Measurements from ENCODE around the gene NANS. TPM values are rescaled to one million over a fixed set of nuclear protein-coding genes. Genes with fewer than 3 reads are reported as not detected.

Gene NANS
- total RNA-seq, 2 donors from 2014 or later, result 31.4 to 45.2 TPM

- intact Hi-C loops (cut with DNase I), result loop anchor here (5.0 to 10.0 kb wide), 2 partner anchors 50 to 108 kb away; partner anchors contain the start of gene ANP32B
- TF ChIP-seq POLR2A (IDR thresholded peaks at IDR 0.05) (no peak), CTCF (IDR thresholded peaks at IDR 0.05) (peak; percentile 69 to 80 (median 74))
- Histone ChIP-seq H3K27ac (no peak overlapping the region), H3K4me1 (peaks cover 6% of the 10 kb centered on the region), H3K9me3 (no peaks in the 10 kb centered on the region), H3K36me3 (replicated peaks in 1 of 2; ENCODE audit: insufficient read depth in 1 of 2, low read depth in 2 of 2) (no peaks in the 10 kb centered on the region), H3K27me3 (no peaks in the 10 kb centered on the region), H3K4me3 (no peak overlapping the region)
- peak; percentile 84 for ATAC-seq
- peak; percentile 85 to 89 (median 88) for DNase-seq
- WGBS, 2 donors, result 28 to 29% methylated on average over 18 to 20 of the region's 20 CpGs
Observed at GRCh38 chr9:98034593-98035546, 21.7 kb upstream of the NANS start.

- peak in 1 of 4 donors; percentile 11 for DNase-seq
- no peak for ATAC-seq
- no peaks in the 10 kb centered on the region for H3K36me3 ChIP-seq (replicated peaks in 1 of 2; ENCODE audit: insufficient read depth in 1 of 2, low read depth in 2 of 2)
- H3K27me3 ChIP-seq, result no peaks in the 10 kb centered on the region
- H3K27ac ChIP-seq, result no peak overlapping the region
- TF ChIP-seq CTCF (IDR thresholded peaks at IDR 0.05) (no peak), POLR2A (IDR thresholded peaks at IDR 0.05) (no peak)
- no peak overlapping the region for H3K4me3 ChIP-seq
- H3K4me1 ChIP-seq, result peaks cover 6% of the 10 kb centered on the region
- no peaks in the 10 kb centered on the region for H3K9me3 ChIP-seq
- intact Hi-C loops (cut with DNase I), result loop anchor here (10.0 kb wide), 1 partner anchor 53 kb away; the partner anchor contains the start of gene ANP32B
Observed at GRCh38 chr9:98037357-98037756, 19.2 kb upstream of the NANS start.

GRCh38 chr9:98038958-98039357, 17.6 kb upstream of the NANS start:
- WGBS, 2 donors, result 72 to 73% methylated on average over 7 to 8 of the region's 8 CpGs
- peaks cover 6% of the 10 kb centered on the region for H3K4me1 ChIP-seq
- DNase-seq (no peak), ATAC-seq (no peak)
- no peaks in the 10 kb centered on the region for H3K36me3 ChIP-seq (replicated peaks in 1 of 2; ENCODE audit: insufficient read depth in 1 of 2, low read depth in 2 of 2)
- intact Hi-C loops (cut with DNase I), result loop anchor here (10.0 kb wide), 1 partner anchor 54 kb away; the partner anchor contains the start of gene ANP32B
- H3K27me3 ChIP-seq, result no peaks in the 10 kb centered on the region
- no peak overlapping the region for H3K27ac ChIP-seq
- no peak for TF ChIP-seq POLR2A (IDR thresholded peaks at IDR 0.05)
- no peak for TF ChIP-seq CTCF (IDR thresholded peaks at IDR 0.05)
- no peaks in the 10 kb centered on the region for H3K9me3 ChIP-seq
- H3K4me3 ChIP-seq, result no peak overlapping the region

GRCh38 chr9:98039607-98040017, 16.9 kb upstream of the NANS start:
- Histone ChIP-seq H3K36me3 (replicated peaks in 1 of 2; ENCODE audit: insufficient read depth in 1 of 2, low read depth in 2 of 2) (no peaks in the 10 kb centered on the region), H3K4me3 (no peak overlapping the region), H3K4me1 (peaks cover 3% of the 10 kb centered on the region), H3K27me3 (no peaks in the 10 kb centered on the region), H3K9me3 (no peaks in the 10 kb centered on the region), H3K27ac (no peak overlapping the region)
- no peak for DNase-seq
- no peak for ATAC-seq
- TF ChIP-seq CTCF (IDR thresholded peaks at IDR 0.05), result no peak
- no peak for TF ChIP-seq POLR2A (IDR thresholded peaks at IDR 0.05)
- WGBS, 2 donors, result 48 to 54% methylated on average over 10 of the region's 10 CpGs
- intact Hi-C loops (cut with DNase I), result loop anchor here (10.0 kb wide), 1 partner anchor 55 kb away; the partner anchor contains the start of gene ANP32B

Measured in body of pancreas (tissue), 4 donors.